ENCODE measurements around the gene SCPEP1. TPM values are rescaled to one million over a fixed set of nuclear protein-coding genes. Genes with fewer than 3 reads are reported as not detected.

Gene SCPEP1
- total and polyA plus RNA-seq, 12 donors, result 194 to 487 (median 251) TPM

DNA sequence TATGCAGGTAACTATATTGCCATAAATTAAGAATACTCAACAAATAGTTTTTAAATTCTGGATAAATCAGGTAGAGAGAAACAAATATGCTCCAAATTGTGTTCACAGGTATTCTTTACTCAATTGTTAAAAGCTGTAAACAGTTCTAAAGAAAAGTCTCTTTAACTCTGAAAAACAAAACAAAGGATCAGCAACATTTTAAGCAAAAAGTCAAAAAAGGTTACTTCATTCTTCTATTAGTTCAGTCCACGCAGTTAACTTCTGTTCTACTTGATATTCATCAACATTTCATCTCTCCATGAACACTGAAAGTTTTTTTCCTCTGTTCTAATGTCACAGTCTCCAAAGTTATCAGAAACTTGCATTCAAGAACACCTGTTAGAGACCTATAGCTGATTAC is 47.9 kb downstream of the SCPEP1 start:
- TF ChIP-seq POLR2A (IDR thresholded peaks at IDR 0.05), result no peak
- TF ChIP-seq, protein P1, sequence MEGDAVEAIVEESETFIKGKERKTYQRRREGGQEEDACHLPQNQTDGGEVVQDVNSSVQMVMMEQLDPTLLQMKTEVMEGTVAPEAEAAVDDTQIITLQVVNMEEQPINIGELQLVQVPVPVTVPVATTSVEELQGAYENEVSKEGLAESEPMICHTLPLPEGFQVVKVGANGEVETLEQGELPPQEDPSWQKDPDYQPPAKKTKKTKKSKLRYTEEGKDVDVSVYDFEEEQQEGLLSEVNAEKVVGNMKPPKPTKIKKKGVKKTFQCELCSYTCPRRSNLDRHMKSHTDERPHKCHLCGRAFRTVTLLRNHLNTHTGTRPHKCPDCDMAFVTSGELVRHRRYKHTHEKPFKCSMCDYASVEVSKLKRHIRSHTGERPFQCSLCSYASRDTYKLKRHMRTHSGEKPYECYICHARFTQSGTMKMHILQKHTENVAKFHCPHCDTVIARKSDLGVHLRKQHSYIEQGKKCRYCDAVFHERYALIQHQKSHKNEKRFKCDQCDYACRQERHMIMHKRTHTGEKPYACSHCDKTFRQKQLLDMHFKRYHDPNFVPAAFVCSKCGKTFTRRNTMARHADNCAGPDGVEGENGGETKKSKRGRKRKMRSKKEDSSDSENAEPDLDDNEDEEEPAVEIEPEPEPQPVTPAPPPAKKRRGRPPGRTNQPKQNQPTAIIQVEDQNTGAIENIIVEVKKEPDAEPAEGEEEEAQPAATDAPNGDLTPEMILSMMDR (IDR thresholded peaks at IDR 0.05), result no peak
- WGBS, 4 donors, result 70 to 92% (median 77%) methylated on average over 1 of the region's 1 CpG
- Histone ChIP-seq H3K27me3 (no peaks in the 10 kb centered on the region), H3K4me3 (no peak overlapping the region), H3K9me3 (replicated peaks in 1 of 3) (peaks cover 0 to 7% (median 0%) of the 10 kb centered on the region in 3 donors), H3K36me3 (replicated peaks in 1 of 2) (no peaks in the 10 kb centered on the region), H3K27ac (no peak overlapping the region), H3K4me1 (replicated peaks in 1 of 2) (no peaks in the 10 kb centered on the region)
- no peak for DNase-seq
- intact Hi-C loops (cut with DNase I), result no loop called here

- H3K27ac ChIP-seq, result no peak overlapping the region
- H3K4me3 ChIP-seq, result no peak overlapping the region
- H3K4me1 ChIP-seq (replicated peaks in 1 of 2), result no peaks in the 10 kb centered on the region
- no peaks in the 10 kb centered on the region for H3K27me3 ChIP-seq
- H3K36me3 ChIP-seq (replicated peaks in 1 of 2), result no peaks in the 10 kb centered on the region
- DNase-seq, result no peak
- TF ChIP-seq POLR2A (IDR thresholded peaks at IDR 0.05), result no peak
- TF ChIP-seq, protein P1 (IDR thresholded peaks at IDR 0.05), result no peak
- WGBS, 4 donors, result 73 to 93% (median 91%) methylated on average over 1 of the region's 1 CpG
- H3K9me3 ChIP-seq (replicated peaks in 1 of 3), result peaks cover 0 to 7% (median 0%) of the 10 kb centered on the region in 3 donors
- intact Hi-C loops (cut with DNase I), result no loop called here
Observed at GRCh38 chr17:57027852-57028251, 49.9 kb downstream of the SCPEP1 start.

DNA sequence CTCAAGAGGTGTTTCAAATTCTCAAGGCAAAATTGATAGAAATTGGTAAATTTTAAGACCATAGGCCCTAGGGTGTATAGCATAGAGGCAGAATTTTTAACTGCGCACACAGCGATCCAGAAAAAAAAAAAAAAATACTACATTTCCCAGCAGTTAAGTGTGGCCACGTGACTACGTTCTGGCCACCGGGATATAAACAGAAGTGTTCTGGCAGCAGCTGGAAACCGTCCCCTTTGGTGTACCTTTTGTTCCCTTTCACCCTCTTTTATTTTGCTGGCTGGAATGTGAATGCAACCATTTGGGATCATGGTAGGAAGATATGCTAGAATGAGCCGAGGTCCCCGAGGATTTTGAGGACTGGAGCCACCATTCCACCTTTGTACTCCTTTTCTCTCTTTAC is 54.4 kb downstream of the SCPEP1 start:
- no peak overlapping the region for H3K27ac ChIP-seq
- intact Hi-C loops (cut with DNase I), result no loop called here
- no peaks in the 10 kb centered on the region for H3K9me3 ChIP-seq (replicated peaks in 1 of 3)
- no peak overlapping the region for H3K4me3 ChIP-seq
- H3K4me1 ChIP-seq (replicated peaks in 1 of 2), result no peaks in the 10 kb centered on the region
- DNase-seq, result no peak
- 73 to 87% (median 82%) methylated on average over 8 of the region's 8 CpGs for WGBS, 4 donors
- H3K27me3 ChIP-seq, result no peaks in the 10 kb centered on the region
- TF ChIP-seq POLR2A (IDR thresholded peaks at IDR 0.05), result no peak
- TF ChIP-seq, protein P1 (IDR thresholded peaks at IDR 0.05), result no peak
- no peaks in the 10 kb centered on the region for H3K36me3 ChIP-seq (replicated peaks in 1 of 2)

DNA sequence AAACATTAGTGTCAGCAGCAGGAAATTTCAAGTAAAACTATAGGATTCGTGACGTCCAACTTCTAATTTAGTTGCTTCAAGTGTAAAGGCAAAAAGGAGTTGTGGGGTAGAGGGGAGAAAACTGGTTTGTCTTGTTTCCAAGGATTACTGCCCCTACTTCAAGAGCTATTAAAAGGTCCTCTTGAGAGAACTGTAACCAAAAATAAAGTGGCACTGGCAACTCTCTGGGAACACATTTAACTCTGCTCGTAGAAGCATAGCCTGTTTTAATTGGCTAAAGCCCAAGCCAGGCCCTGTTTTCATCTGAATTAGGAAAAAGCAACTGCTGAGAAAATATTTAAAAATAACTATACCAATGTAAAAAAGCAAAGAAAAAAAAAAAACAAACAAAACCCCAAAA is 55.4 kb downstream of the SCPEP1 start:
- Histone ChIP-seq H3K27me3 (no peaks in the 10 kb centered on the region), H3K9me3 (replicated peaks in 1 of 3) (no peaks in the 10 kb centered on the region), H3K27ac (no peak overlapping the region), H3K4me3 (no peak overlapping the region), H3K36me3 (replicated peaks in 1 of 2) (no peaks in the 10 kb centered on the region), H3K4me1 (replicated peaks in 1 of 2) (no peaks in the 10 kb centered on the region)
- TF ChIP-seq, protein P1 (IDR thresholded peaks at IDR 0.05), result no peak
- no peak for TF ChIP-seq POLR2A (IDR thresholded peaks at IDR 0.05)
- 35 to 48% (median 38%) methylated on average over 3 of the region's 3 CpGs for WGBS, 4 donors
- intact Hi-C loops (cut with DNase I), result no loop called here
- DNase-seq, result no peak
